GM21526 (cell line): Measurements from ENCODE around the gene KRT73.

Experiments used
- ATAC-seq: cut with Tn5 transposase; IDR thresholded peaks from one replicate; pipeline ENCODE4 v1.9.1; 2021; ENCODE audit warnings: moderate library complexity; ENCODE audit not compliant: unreplicated experiment, low FRiP score

KRT73 gene

GRCh38 chr12:52646613-52647012, 28.3 kb upstream of the KRT73 start:
- ATAC-seq, result no peak

GRCh38 chr12:52645982-52646381, 27.6 kb upstream of the KRT73 start:
- no peak for ATAC-seq

GRCh38 chr12:52645120-52645761, 26.9 kb upstream of the KRT73 start:
- ATAC-seq, result no peak

GRCh38 chr12:52644078-52644415, 25.7 kb upstream of the KRT73 start:
- ATAC-seq, result no peak

GRCh38 chr12:52643233-52644077, 25.1 kb upstream of the KRT73 start:
- no peak for ATAC-seq

GRCh38 chr12:52641468-52641867, 23.1 kb upstream of the KRT73 start:
- ATAC-seq, result no peak

GRCh38 chr12:52637299-52637698, 18.9 kb upstream of the KRT73 start:
- ATAC-seq, result no peak

GRCh38 chr12:52636592-52637258, 18.4 kb upstream of the KRT73 start:
- ATAC-seq, result no peak

GRCh38 chr12:52636189-52636588, 17.8 kb upstream of the KRT73 start:
- ATAC-seq, result no peak

- no peak for ATAC-seq
Observed at GRCh38 chr12:52634266-52635056, 16.1 kb upstream of the KRT73 start.

- ATAC-seq, result no peak
Observed at GRCh38 chr12:52633383-52633782, 15.0 kb upstream of the KRT73 start.

- ATAC-seq, result no peak
Observed at GRCh38 chr12:52632656-52633055, 14.3 kb upstream of the KRT73 start.

- ATAC-seq, result no peak
Observed at GRCh38 chr12:52631676-52632459, 13.5 kb upstream of the KRT73 start.

GRCh38 chr12:52631264-52631663, 12.9 kb upstream of the KRT73 start:
- no peak for ATAC-seq

- no peak for ATAC-seq
Observed at GRCh38 chr12:52630599-52631200, 12.3 kb upstream of the KRT73 start.

- ATAC-seq, result no peak
Observed at GRCh38 chr12:52630008-52630500, 11.7 kb upstream of the KRT73 start.

GRCh38 chr12:52629281-52630007, 11.1 kb upstream of the KRT73 start:
- no peak for ATAC-seq

- ATAC-seq, result no peak
Observed at GRCh38 chr12:52628841-52629240, 10.5 kb upstream of the KRT73 start.

- ATAC-seq, result no peak
Observed at GRCh38 chr12:52628111-52628507, 9.8 kb upstream of the KRT73 start.
